Neural progenitor cell (in vitro differentiated cells): ENCODE data around the gene PNMA8A. TPM values are rescaled to one million over a fixed set of nuclear protein-coding genes. Genes with fewer than 3 reads are reported as not detected.

ENCODE experiments used
- DNase-seq: peaks from one replicate; pipeline ENCODE4 v3.0.0-alpha.2; 2016; ENCODE audit warnings: low spot score
- H2AFZ ChIP-seq: fragments of 200-600 bp; sonication (generic); replicated peaks from 2 replicates; pipeline ENCODE4 v1.6.1; 2016; ENCODE audit warnings: antibody characterized with exemption
- H3F3A ChIP-seq: fragments of 200-600 bp; sonication (generic); 2 replicates; pipeline ENCODE4 v1.6.1; 2016; ENCODE audit warnings: antibody characterized with exemption, low read depth
- H3K27ac ChIP-seq: fragments of 200-600 bp; sonication (generic); 2 replicates; pipeline ENCODE4 v1.5.1; 2016; ENCODE audit warnings: mild to moderate bottlenecking
- H3K27me3 ChIP-seq: fragments of 200-600 bp; sonication (generic); 2 replicates; pipeline ENCODE4 v1.6.1; 2016; ENCODE audit warnings: mild to moderate bottlenecking, moderate library complexity
- H3K36me3 ChIP-seq: fragments of 200-600 bp; sonication (generic); 2 replicates; pipeline ENCODE4 v1.5.1; 2016
- H3K4me1 ChIP-seq: fragments of 200-600 bp; sonication (generic); 2 replicates; pipeline ENCODE4 v1.6.1; 2016; ENCODE audit warnings: mixed run types
- H3K4me2 ChIP-seq: fragments of 200-600 bp; sonication (generic); 2 replicates; pipeline ENCODE4 v1.6.1; 2016
- H3K4me3 ChIP-seq: fragments of 200-600 bp; sonication (generic); 2 replicates; pipeline ENCODE4 v1.5.1; 2016
- H3K79me2 ChIP-seq: fragments of 200-600 bp; sonication (generic); 2 replicates; pipeline ENCODE4 v1.6.1; 2016; ENCODE audit warnings: low read depth
- H3K9ac ChIP-seq: fragments of 200-600 bp; sonication (generic); 2 replicates; pipeline ENCODE4 v1.6.1; 2016
- H3K9me3 ChIP-seq: fragments of 200-600 bp; sonication (generic); 2 replicates; pipeline ENCODE4 v1.5.1; 2016; ENCODE audit warnings: low read depth
- H4K20me1 ChIP-seq: fragments of 200-600 bp; sonication (generic); 2 replicates; pipeline ENCODE4 v1.6.1; 2016; ENCODE audit warnings: low read depth
- H3K27ac Mint-ChIP-seq: 3 replicates; pipeline ENCODE4 v1.8.0; 2021; ENCODE audit warnings: mixed read lengths
- H3K27me3 Mint-ChIP-seq: 2 replicates; pipeline ENCODE4 v1.8.0; 2022; ENCODE audit warnings: low read depth, mild to moderate bottlenecking, inconsistent platforms, moderate library complexity, mixed read lengths; ENCODE audit not compliant: insufficient read depth
- H3K36me3 Mint-ChIP-seq: 3 replicates; pipeline ENCODE4 v1.8.0; 2021; ENCODE audit warnings: mixed read lengths
- H3K4me1 Mint-ChIP-seq: 3 replicates; pipeline ENCODE4 v1.8.0; 2021; ENCODE audit warnings: mixed read lengths
- H3K4me3 Mint-ChIP-seq: 3 replicates; pipeline ENCODE4 v1.8.0; 2021; ENCODE audit warnings: mild to moderate bottlenecking, moderate library complexity, mixed read lengths
- H3K9me3 Mint-ChIP-seq: 3 replicates; pipeline ENCODE4 v1.8.0; 2020; ENCODE audit warnings: mixed read lengths
- EZH2 ChIP-seq: fragments of 200-600 bp; sonication (generic); IDR thresholded peaks from 2 replicates; pipeline ENCODE4 v1.6.1; 2017; ENCODE audit warnings: antibody characterized with exemption, mild to moderate bottlenecking, moderate library complexity
- EZH2phosphoT487 ChIP-seq: fragments of 200-600 bp; sonication (generic); IDR thresholded peaks from 2 replicates; pipeline ENCODE4 v1.6.1; 2017; ENCODE audit warnings: antibody characterized with exemption
- total RNA-seq: library from RNA; depleted of rRNA; stranded (reverse); fragments of >200 nt; gene quantifications from 2 replicates; pipeline ENCODE4 v1.2.3, GENCODE V29; 2015; ENCODE audit warnings: low replicate concordance
- TF ChIP-seq, protein P1 (sequence below): fragments of 200-600 bp; sonication (generic); IDR thresholded peaks from 2 replicates; pipeline ENCODE4 v1.5.1; 2017; ENCODE audit warnings: antibody characterized with exemption, mild to moderate bottlenecking

PNMA8A gene
- total RNA-seq, 1 donor from 2014 or later: 43.9 TPM

DNA sequence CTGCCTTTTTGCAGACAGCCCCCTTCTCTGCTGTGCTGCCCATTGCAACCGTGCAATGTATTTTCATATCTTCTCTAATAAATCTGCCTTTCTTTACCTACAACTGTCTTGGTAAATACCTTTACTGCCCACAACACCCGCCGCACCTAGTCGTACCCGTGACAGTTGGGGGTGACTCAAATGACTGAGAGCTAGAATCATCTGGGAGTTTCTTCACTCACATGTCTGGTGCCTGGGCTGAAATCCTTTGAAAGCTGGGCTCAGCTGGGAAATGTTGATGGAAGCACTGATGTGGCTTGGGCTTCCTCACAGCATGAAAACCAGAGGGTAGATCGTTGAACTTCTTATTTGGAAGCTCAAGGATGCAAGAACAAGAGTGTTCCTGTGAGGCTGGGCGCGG is 2.8 kb upstream of the PNMA8A start:
- Mint-ChIP-seq H3K36me3 (peaks cover 13% of the 10 kb centered on the region), H3K4me1 (peaks cover 47% of the 10 kb centered on the region), H3K4me3 (peak overlapping the region; percentile 28), H3K9me3 (no peaks in the 10 kb centered on the region), H3K27ac (peak overlapping the region; percentile 57), H3K27me3 (peaks cover 14% of the 10 kb centered on the region)
- peaks cover 10% of the 10 kb centered on the region for H3F3A ChIP-seq
- H3K4me2 ChIP-seq: no peak overlapping the region
- no peaks in the 10 kb centered on the region for H4K20me1 ChIP-seq
- H2AFZ ChIP-seq: no peak overlapping the region
- no peak overlapping the region for H3K27ac ChIP-seq
- peaks cover 5% of the 10 kb centered on the region for H3K4me1 ChIP-seq
- no peaks in the 10 kb centered on the region for H3K36me3 ChIP-seq
- no peaks in the 10 kb centered on the region for H3K9me3 ChIP-seq
- H3K9ac ChIP-seq: no peak overlapping the region
- DNase-seq: no peak
- H3K27me3 ChIP-seq: peaks cover 3% of the 10 kb centered on the region
- H3K4me3 ChIP-seq: no peak overlapping the region
- H3K79me2 ChIP-seq: peaks cover 13% of the 10 kb centered on the region
- TF ChIP-seq, protein P1, sequence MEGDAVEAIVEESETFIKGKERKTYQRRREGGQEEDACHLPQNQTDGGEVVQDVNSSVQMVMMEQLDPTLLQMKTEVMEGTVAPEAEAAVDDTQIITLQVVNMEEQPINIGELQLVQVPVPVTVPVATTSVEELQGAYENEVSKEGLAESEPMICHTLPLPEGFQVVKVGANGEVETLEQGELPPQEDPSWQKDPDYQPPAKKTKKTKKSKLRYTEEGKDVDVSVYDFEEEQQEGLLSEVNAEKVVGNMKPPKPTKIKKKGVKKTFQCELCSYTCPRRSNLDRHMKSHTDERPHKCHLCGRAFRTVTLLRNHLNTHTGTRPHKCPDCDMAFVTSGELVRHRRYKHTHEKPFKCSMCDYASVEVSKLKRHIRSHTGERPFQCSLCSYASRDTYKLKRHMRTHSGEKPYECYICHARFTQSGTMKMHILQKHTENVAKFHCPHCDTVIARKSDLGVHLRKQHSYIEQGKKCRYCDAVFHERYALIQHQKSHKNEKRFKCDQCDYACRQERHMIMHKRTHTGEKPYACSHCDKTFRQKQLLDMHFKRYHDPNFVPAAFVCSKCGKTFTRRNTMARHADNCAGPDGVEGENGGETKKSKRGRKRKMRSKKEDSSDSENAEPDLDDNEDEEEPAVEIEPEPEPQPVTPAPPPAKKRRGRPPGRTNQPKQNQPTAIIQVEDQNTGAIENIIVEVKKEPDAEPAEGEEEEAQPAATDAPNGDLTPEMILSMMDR: no peak
- TF ChIP-seq EZH2phosphoT487 (no peak), EZH2 (no peak)

DNA sequence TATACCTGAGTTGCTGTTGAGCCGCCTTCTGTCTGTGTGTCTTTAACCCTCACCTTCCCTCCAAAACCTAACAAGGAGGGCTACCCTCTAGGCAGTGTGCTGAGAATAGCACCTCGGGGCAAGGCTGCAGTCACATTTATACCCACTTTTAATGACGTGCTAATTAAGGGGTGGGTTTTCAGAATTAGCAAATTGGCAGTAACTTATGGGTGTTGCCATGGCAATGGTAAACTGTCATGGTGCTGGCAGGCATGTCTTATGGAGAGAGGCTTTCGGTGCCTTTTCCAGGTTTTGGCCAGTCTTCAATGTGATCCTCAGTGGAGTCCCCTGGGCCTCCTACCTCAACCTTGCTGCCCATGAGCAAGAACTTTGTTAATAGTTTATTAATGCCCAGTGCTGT is 1.2 kb upstream of the PNMA8A start:
- DNase-seq: no peak
- Histone ChIP-seq H2AFZ (no peak overlapping the region), H3K27ac (no peak overlapping the region), H3K9me3 (no peaks in the 10 kb centered on the region), H3K4me1 (peaks cover 5% of the 10 kb centered on the region), H3K79me2 (peaks cover 13% of the 10 kb centered on the region), H3K36me3 (no peaks in the 10 kb centered on the region), H3F3A (peaks cover 6% of the 10 kb centered on the region), H3K4me2 (no peak overlapping the region), H3K9ac (no peak overlapping the region), H3K4me3 (no peak overlapping the region), H3K27me3 (peaks cover 3% of the 10 kb centered on the region), H4K20me1 (no peaks in the 10 kb centered on the region)
- Mint-ChIP-seq H3K27me3 (peaks cover 11% of the 10 kb centered on the region), H3K4me1 (peaks cover 40% of the 10 kb centered on the region), H3K36me3 (peaks cover 22% of the 10 kb centered on the region), H3K9me3 (no peaks in the 10 kb centered on the region), H3K27ac (no peak overlapping the region), H3K4me3 (peak overlapping the region; percentile 59)
- no peak for TF ChIP-seq EZH2phosphoT487
- TF ChIP-seq EZH2: no peak
- TF ChIP-seq, protein P1: no peak

DNA sequence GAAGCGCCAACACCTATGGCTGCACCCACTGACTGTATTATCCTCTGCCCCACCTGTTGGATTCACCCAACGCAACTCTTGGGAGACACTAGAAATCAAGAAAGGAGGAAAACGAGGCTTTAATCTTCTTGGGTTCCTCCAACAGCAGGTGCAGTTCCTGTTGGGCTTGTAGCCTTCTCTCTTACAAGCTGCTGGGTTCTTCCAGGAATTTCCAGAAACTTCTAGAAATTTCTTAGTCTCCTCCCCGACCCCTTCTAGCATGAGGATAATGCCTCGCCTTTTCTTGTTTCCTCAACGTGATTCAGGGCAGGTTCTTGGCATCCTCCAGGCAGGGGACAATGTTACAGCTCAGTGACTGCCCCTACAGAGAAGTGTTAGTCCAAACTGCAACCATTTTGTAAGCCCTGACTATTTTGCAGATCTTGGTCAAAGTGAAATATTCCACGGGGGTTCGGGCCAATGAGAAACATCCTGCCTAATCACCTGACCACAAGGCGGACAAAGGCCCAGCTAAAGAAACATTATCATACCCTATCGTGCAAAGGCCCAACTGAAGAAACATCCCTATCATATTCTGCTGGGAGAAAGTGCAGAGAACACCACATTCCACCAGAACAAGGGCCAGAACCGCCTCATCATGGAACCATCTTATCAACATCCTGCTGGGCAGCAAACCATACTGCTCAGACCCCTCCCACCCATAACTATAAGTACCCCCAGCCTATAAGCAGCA is 614 bp upstream of the PNMA8A start:
- TF ChIP-seq EZH2phosphoT487: no peak
- Mint-ChIP-seq H3K27ac (peak overlapping the region; percentile 34), H3K4me1 (peaks cover 40% of the 10 kb centered on the region), H3K4me3 (peak overlapping the region; percentile 82), H3K9me3 (no peaks in the 10 kb centered on the region), H3K27me3 (peaks cover 13% of the 10 kb centered on the region), H3K36me3 (peaks cover 29% of the 10 kb centered on the region)
- peaks cover 13% of the 10 kb centered on the region for H3K79me2 ChIP-seq
- H3K27ac ChIP-seq: no peak overlapping the region
- peak overlapping the region; percentile 8 for H2AFZ ChIP-seq
- H3F3A ChIP-seq: peaks cover 6% of the 10 kb centered on the region
- H3K27me3 ChIP-seq: peaks cover 3% of the 10 kb centered on the region
- peaks cover 5% of the 10 kb centered on the region for H3K4me1 ChIP-seq
- H4K20me1 ChIP-seq: no peaks in the 10 kb centered on the region
- H3K9me3 ChIP-seq: no peaks in the 10 kb centered on the region
- DNase-seq: no peak
- H3K9ac ChIP-seq: no peak overlapping the region
- H3K36me3 ChIP-seq: no peaks in the 10 kb centered on the region
- peak overlapping the region; percentile 49 for H3K4me3 ChIP-seq
- peak overlapping the region; percentile 85 for H3K4me2 ChIP-seq

DNA sequence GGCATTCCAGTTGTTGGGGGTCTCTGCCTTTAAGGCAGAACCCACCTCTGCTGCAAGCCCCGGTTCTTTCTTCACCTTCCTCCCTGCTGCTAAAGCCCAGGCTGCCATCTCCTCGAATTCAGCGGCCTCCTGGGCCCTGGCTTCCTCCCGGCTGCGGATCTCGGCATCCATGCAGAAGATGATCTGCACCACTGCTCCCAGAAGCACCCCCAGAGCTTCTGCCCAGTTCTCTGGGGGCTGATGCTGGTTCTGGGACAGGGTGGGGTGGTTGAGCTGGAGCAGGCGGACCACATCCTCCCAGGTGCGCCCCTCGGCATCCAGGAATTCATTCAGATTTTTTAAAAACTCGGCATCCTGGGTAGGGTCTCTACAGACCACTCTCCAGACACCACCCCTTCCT is 987 bp downstream of the PNMA8A start:
- Histone ChIP-seq H3K4me3 (peak overlapping the region; percentile 49), H4K20me1 (no peaks in the 10 kb centered on the region), H3K4me1 (peaks cover 5% of the 10 kb centered on the region), H3K9ac (no peak overlapping the region), H3F3A (peaks cover 6% of the 10 kb centered on the region), H3K9me3 (no peaks in the 10 kb centered on the region), H2AFZ (no peak overlapping the region), H3K4me2 (peak overlapping the region; percentile 85), H3K27me3 (peaks cover 3% of the 10 kb centered on the region), H3K36me3 (no peaks in the 10 kb centered on the region), H3K27ac (no peak overlapping the region), H3K79me2 (peaks cover 13% of the 10 kb centered on the region)
- Mint-ChIP-seq H3K36me3 (peaks cover 37% of the 10 kb centered on the region), H3K27me3 (peaks cover 13% of the 10 kb centered on the region), H3K27ac (no peak overlapping the region), H3K4me3 (peak overlapping the region; percentile 82), H3K9me3 (no peaks in the 10 kb centered on the region), H3K4me1 (peaks cover 40% of the 10 kb centered on the region)
- TF ChIP-seq, protein P1: no peak
- no peak for TF ChIP-seq EZH2
- TF ChIP-seq EZH2phosphoT487: no peak
- no peak for DNase-seq
